ENCODE data around the gene SMIM45.

SMIM45 gene

GRCh38 chr22:41910050-41911000, 41.6 kb upstream of the SMIM45 start (continued):
- TF ChIP-seq BCL11A (IDR thresholded peaks at IDR 0.05; ENCODE audit: low read depth in 2 of 2, low read length in 2 of 2) (no peak), POU5F1 (IDR thresholded peaks at IDR 0.05; ENCODE audit: low read depth, low read length) (no peak), EP300 (IDR thresholded peaks at IDR 0.05; ENCODE audit: borderline replicate concordance in 1 of 2, low read depth in 2 of 2, low read length in 2 of 2) (no peak), KDM4A (IDR thresholded peaks at IDR 0.05; ENCODE audit: low read depth, low read length, severe bottlenecking) (peak; percentile 71), SIX5 (IDR thresholded peaks at IDR 0.05; ENCODE audit: low read depth, low read length) (no peak), SRF (IDR thresholded peaks at IDR 0.05; ENCODE audit: low read depth, low read length) (no peak), ZNF274 (IDR thresholded peaks at IDR 0.05; ENCODE audit: borderline replicate concordance, extremely low read depth, low read length) (no peak), BRCA1 (IDR thresholded peaks at IDR 0.05; ENCODE audit: low read depth, low read length) (no peak), RNF2 (IDR thresholded peaks at IDR 0.05; ENCODE audit: borderline replicate concordance, low read depth, low read length, missing control alignments, poor library complexity, severe bottlenecking) (peak; percentile 47), HDAC6 (IDR thresholded peaks at IDR 0.05; ENCODE audit: low read depth, low read length) (no peak), RBBP5 (IDR thresholded peaks at IDR 0.05; ENCODE audit: borderline replicate concordance, low read depth, low read length) (no peak; the same call in 1 of the 2 replicates)

Data from H1 (cell line).